GM19035 (cell line): Measurements from ENCODE around the gene PRKCE.
"Not testable (repeated sequence)": the region's sequence is repeated elsewhere in the genome, so short reads cannot be mapped to it uniquely, and the experiment has no call there.

Experiments
- ATAC-seq: cut with Tn5 transposase; IDR thresholded peaks from one replicate; pipeline ENCODE4 v1.9.1; 2021; ENCODE audit not compliant: unreplicated experiment

PRKCE gene

DNA sequence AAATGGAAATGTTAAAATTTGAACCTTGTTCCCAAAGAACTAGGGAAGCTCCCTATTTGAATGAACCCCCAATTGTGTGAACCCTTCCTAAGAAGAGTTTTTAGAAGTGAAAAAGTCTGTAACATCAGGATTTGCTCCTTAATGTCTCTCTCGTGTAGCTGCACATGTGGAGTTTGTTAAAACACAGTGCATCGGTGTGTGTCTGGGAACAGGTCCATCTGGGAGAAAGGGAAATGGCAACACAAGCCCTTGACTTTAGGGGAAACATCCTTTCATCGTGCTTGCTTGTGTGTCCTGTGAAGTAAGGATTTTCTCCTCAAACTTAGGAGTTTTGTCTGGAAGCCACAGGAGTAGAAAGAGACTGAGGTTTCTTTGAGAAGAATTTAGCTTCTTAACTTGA, 203.9 kb downstream of the PRKCE start:
- ATAC-seq, result no peak

GRCh38 chr2:45856391-45857274, 205.2 kb downstream of the PRKCE start:
- no peak for ATAC-seq

- no peak for ATAC-seq
Observed at GRCh38 chr2:45857275-45857609, 205.8 kb downstream of the PRKCE start.

DNA sequence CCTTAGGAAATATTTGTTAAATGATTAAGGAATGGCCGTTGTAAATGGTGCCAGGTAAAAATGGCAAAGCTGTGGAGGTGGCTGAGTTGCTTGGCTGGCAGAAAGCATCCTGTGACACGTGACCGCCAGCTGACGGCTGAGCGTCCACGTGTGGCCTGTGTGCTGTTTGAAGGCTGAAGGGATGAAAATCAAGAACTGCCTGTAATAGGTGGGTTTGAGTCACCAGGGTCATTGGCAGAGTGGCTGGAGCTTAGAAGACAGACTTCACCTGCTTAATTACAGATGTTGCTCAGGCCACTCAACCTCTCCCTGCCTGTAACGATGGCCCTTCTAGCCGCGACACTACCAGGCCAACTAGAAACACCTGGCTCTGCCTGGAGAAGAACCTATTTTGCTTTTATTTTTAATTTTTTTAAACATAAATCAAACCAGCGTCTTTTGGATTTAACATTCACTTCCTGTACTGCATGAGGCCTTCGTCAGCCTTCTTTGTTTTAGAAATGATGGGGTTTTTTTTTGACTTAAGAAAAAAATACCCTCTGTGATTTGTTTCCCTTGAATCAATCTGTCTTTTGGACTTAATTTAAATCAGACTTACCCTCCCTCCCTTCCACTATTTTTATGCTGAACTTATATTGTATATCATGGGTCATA, 206.5 kb downstream of the PRKCE start:
- no peak for ATAC-seq

GRCh38 chr2:45858872-45859271, 207.4 kb downstream of the PRKCE start:
- ATAC-seq, result not testable (repeated sequence)

- no peak for ATAC-seq
Observed at GRCh38 chr2:45859682-45860081, 208.2 kb downstream of the PRKCE start.

- no peak for ATAC-seq
Observed at GRCh38 chr2:45860136-45861121, 209.0 kb downstream of the PRKCE start.

GRCh38 chr2:45862843-45863242, 211.4 kb downstream of the PRKCE start:
- no peak for ATAC-seq

GRCh38 chr2:45864121-45864520, 212.6 kb downstream of the PRKCE start:
- ATAC-seq, result no peak

GRCh38 chr2:45867349-45867748, 215.9 kb downstream of the PRKCE start:
- no peak for ATAC-seq

DNA sequence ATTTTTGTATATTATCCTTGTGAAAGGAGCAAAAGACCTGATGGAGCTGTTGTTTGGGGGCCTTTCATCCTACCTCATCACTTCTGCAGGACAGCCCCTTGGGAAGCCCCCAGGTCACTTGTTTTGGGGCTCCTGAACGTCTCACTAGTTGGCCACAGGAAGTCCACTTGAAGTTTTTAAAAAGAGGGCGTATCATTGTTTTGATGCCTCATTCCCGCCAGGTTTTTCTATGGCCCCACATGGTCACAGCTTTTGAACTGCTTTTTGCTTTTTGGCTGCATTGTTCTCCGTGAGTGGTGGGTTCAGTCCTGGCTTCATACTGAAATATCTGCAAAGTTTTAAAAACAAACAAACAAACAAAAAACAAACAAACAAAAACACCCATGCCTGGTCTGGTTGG, 216.3 kb downstream of the PRKCE start:
- no peak for ATAC-seq

GRCh38 chr2:45869165-45869501, 217.7 kb downstream of the PRKCE start:
- no peak for ATAC-seq

- ATAC-seq, result no peak
Observed at GRCh38 chr2:45871025-45871424, 219.6 kb downstream of the PRKCE start.

DNA sequence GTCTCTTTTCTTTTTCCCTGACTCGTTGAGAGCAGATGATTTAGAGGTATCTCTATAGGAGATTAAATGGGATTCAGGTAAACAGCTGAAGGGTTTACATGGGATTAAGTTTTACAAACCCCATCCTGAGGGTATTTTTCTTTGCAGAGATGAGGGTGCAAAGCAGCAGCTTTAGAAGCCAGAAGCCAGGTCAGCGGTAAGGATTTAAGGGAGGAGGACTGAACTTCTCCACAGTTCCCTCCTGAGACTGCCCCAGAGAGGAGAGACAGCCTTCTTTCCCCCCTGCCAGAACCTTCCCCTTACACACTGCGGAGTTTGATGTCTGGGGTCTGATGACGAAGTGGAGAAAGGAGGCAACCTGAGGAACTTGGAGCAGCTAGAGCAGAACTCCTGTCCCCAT, 220.1 kb downstream of the PRKCE start:
- ATAC-seq, result no peak

- no peak for ATAC-seq
Observed at GRCh38 chr2:45872211-45872610, 220.7 kb downstream of the PRKCE start.

DNA sequence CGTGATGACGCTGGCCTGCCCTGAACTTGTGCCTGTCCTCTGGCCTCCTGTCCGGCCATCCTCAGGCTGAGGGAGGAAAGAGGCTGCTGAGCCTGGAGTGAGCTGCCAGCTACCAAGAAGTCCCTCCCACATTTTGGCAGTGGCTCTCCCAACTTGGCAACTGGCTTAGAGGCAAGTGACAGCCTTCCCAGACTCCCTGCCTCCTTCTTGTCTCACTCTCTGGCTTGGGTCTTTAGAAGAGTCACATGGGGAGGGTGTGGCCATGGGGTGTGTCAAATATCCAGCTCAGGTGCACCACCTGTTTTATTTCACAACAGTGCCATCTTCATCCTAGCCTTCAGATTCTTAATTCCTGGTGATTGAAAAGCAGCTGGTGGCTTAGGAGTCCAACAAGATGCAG, 222.9 kb downstream of the PRKCE start:
- no peak for ATAC-seq

DNA sequence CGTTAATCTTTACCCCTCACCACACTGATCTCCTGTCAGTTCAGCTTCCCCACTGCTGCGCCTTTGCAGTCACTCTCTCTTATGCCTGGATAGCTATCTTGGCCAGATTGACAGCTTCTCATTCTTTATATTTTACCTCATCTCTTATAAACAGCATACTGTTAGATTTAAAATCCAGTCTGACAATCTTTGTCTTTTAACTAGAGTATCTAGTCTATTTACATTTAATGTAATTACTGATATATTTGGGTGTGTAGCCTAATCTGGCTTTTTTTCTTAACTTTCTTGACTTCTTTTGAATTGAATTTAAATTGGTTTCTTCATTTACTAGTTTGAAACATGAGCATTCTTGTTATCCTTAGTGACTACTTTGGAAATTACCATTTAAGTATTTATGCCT, 225.1 kb downstream of the PRKCE start:
- ATAC-seq, result no peak

DNA sequence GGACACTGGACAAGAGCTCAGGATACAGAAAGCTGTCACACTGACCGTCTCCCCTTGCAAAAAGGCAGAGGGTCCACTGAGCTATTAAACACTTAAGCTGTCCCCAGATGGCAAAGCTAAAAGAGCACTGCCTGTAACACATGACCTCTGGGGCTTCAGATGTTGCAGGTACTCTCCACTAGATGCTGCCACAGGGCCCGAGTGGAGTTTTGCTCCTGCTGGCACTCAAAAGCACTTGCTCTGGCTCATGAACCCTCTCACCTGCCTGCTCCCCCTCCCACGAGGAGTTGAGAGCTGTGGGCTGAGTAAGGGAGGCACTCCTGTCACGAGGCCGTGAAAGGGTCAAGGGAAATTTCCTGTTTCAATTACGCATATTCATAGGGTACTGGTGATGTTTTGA, 227.9 kb downstream of the PRKCE start:
- ATAC-seq, result no peak

GRCh38 chr2:45879936-45880335, 228.5 kb downstream of the PRKCE start:
- ATAC-seq, result no peak

DNA sequence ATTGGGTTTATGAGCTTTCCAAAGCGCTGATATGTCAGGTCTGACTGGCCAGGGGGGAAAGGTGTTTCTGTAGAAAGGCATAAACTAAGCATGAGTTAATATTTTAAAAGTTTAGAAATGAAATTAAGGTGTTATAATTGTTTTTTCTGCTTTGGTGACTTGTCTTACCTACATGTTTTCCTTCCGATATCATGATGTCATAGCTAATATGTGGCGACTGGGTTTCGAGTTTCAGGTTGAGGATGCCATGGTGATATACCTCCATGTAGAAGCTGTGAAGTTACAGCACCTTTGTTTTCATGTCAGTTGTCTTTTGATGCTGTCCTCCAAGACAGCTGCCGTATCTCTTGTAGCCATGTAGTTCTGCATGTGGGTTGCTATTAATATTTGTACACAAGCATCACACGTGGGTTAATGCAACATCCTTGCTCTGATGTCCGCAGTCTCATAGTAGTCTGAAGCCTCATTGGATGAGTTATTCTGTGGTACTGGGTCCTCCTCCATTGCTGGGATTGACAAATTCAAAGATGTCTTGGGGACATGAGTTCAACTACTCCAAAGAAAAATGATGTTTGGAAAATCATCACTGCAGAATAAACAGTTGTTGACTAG, 230.6 kb downstream of the PRKCE start:
- no peak for ATAC-seq
